Right ventricle myocardium superior (tissue), 1 donor: ENCODE results near the gene ZC3H12C. TPM values are rescaled to one million over a fixed set of nuclear protein-coding genes. Genes with fewer than 3 reads are reported as not detected.

Source experiments
- ATAC-seq: fragments of 200-7000 bp; cut with Tn5 transposase; one replicate; pipeline ENCODE4 v1.9.1; 2020; ENCODE audit warnings: mild to moderate bottlenecking; ENCODE audit not compliant: poor library complexity
- DNase-seq: peaks from one replicate; pipeline ENCODE4 v3.0.0-alpha.2; 2020
- intact Hi-C: fragments of 100-400 bp; cut with DNase I; formaldehyde crosslinking; loops from one replicate; pipeline ENCODE4 v1.11.2; 2022
- total RNA-seq: library from RNA; stranded (reverse); fragmentation: NEBNext Ultra II Directional; extraction: Animal tissue kit (Norgen Biotek cat#: 25700); gene quantifications from one replicate; pipeline ENCODE4 v1.2.1, GENCODE V29; 2021
- donor health status: DM: no; HTN: yes; CAD: no; lungs with severe emphysema.

ZC3H12C gene
- total RNA-seq, 1 donor from 2014 or later: 16.1 TPM

DNA sequence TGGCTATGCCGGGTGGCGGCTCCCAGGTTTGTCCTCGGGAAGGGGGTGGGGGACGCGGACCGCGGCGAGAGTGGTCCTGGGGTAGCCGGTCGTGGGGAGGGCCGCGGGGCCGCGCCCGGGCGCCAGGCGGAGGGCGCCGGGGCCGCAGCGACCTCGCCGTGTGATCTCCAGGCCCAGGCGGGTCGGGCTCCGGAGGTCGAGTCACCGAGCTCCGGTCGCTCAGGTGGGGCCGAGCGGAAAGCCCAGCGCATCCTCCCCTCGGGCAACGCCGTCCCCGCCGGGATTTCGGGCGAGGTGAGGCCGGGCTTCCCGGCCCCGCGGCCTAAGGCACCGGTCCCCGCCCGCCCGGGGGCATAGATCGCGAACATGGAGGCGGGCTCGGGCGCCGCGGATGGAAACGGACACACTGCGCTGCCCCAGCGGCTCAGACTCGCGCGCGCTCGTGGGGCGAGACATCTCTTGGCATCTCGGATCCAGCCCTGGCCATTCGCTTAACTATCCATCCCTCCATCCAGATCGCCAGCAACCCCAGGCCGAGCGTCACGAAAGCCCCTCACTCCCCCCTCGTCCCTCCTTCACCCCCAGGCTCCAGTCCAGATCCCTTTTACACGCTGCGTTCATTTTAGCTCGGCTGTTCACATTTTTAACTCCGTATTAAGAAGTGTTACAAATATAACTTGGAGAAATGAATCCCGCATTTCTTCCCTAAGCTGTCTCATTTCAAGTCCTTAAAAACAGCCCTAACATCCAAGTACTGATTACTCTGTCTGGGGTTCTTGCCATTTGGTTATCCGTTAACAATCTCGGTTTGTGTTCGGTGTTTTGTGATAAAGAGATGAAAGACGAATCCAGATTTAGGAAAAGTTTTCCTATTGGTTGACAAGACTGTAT is 460 bp downstream of the ZC3H12C start:
- intact Hi-C loops: no loop called here
- peak; percentile 76 for DNase-seq
- ATAC-seq: peak; percentile 67

DNA sequence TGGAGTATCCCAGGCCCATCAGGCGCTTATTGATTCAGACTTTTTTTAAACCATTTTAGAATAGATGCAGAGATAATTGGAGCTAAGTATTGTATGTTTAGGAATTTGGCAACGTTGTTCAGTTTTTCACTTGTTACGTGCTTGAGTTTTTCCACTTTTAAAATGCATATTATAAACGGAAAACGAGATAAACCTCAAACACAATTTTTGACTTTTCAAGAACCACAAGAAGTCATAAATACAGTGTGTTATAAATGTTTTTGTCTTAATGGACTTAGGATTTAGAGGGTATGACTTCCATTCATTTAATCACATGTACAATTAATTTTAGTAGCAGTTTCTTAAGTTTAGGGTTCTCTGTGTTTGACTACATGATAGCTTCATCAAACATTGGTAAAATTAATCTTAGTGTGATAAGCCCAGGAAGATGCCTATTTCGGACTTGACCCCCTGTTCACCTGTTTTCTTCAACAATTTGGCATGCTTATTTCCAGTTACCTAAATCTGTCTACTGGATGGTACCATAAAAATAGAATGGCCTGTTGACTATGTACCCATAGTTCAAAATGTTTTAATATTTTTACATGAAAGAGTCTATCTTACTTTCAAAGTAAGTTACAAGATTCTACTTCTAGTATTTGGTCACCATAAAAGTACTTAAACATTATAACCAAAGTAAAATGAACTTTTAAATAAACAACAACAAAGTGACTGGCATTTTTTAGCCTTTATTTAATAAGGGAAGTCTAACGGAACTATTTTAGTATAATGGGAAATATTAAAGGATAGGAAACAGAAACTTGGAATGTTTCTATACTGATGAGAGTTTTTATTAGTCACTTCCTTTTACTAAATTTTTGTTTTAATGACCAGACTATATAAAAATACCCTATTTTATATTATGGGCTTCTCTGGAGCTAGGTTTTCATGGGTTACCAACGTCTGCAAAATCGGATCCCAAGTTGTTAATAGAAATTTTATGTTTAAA is 1.4 kb downstream of the ZC3H12C start:
- ATAC-seq (no peak), DNase-seq (no peak)
- intact Hi-C loops: no loop called here

DNA sequence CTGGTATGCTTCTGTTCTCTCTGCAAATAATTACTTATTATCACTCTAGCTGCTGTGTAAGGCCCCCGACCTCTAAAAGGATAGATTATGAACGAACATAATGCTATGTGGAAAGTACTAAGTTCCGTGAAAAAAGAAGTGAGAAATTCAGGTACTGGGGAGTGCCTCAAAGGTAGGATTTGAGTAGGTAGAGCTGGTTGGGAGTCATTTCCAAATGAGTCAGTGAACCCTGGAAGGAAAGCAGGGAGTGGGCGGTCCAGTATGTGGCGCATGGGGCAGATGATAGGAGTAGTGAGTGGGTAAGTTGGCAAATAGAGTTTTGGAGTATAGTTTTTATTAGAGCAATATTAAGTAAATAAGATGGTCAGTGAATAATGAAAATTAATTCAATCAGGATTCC is 2.4 kb downstream of the ZC3H12C start:
- intact Hi-C loops: no loop called here
- ATAC-seq (no peak), DNase-seq (no peak)

DNA sequence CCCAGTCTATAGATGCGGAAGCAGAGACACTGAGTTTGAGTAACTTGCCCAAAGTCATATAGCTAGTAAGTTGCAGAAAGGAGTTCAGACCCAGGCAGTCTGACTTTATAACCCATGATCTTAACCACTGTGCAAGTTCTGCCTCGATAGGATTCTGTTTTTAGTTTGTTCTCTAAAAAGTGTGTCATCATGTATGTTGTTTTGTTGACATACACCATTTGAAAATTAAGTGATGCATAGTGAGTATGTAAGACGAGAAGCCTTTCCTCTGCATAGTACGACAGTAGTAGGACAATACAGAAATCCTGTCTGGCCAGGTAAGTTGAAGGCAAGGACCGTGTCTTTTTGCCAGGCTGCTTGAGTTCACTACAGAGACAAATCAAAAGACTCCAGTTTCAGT is 3.3 kb downstream of the ZC3H12C start:
- intact Hi-C loops: no loop called here
- no peak for ATAC-seq
- DNase-seq: no peak

DNA sequence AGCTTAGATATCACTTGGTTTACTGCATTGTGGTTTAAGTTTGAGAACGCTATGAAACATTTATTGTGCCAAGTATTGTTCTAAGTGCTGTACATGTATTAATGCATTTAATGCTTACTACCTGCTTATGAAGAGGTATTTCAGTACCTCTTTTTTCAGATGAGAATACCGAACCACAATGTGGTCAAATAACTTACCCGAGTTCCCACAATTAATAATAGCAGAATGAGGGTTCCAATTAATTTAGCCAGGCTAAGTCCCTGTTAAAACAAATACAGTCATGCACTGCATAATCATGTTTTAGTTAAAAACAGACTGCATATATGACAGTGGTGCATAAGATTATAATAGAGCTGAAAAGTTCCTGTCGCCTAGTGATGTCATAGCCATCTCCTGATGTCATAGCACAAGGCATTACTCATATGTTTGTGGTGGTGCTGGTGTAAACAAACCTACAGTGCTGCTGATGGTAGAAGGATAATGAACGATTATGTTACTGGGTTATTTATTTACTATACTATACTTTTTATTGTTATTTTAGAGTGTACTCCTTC is 4.3 kb downstream of the ZC3H12C start:
- intact Hi-C loops: no loop called here
- ATAC-seq (no peak), DNase-seq (no peak)

DNA sequence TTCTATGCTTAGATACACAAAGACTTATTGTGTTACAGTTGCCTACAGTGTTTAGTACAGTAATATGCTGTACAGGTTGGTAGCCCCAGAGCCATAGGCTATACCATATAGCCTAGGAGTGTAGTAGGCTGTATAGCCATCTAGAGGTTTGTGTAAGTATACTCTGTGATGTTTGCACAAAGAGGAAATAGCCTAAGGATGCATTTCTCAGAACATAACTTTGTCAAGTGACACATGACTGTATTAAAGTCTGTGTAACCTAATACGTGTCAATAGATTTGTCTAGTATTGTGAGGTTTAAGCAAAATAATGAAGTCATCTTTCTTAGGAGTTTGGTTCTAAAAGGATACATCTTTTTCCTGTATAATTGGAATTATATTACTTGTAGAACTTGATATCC is 5.5 kb downstream of the ZC3H12C start:
- intact Hi-C loops: no loop called here
- ATAC-seq (no peak), DNase-seq (no peak)

DNA sequence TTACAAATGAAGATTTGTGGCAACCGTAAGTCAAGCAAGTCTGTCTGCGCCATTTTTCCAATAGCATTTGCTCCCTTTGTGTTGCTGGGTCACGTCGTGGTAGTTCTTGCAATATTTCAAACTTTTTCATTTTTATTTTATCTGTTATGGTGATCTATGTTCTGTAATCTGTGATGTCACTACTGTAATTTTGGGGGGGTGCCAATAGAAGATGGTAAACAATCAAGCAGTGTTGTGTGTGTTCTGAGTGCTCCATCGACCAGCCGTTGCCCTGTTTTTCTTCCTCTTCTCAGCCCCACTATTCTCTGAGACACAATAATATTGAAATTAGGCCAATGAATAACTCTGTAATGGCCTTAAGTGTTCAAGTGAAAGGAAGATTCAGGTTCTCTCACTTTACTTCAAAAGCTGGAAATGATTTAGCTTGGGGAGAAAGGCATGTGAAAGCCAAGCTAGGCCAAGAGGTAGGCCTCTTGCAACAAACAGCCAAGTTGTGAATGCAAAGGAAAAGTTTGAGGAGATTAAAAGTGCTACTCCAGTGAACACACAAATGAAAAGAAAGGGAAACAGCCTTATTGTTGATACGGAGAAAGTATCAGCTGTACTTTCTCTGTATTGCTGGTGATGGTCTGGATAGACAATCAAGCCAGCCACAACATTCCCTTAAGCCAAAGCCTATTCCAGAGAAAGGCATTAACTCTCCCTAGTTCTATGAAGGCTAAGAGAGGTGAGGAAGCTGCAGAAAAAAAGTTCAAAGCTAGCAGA is 7.5 kb downstream of the ZC3H12C start:
- no peak for ATAC-seq
- no peak for DNase-seq
- intact Hi-C loops: no loop called here

DNA sequence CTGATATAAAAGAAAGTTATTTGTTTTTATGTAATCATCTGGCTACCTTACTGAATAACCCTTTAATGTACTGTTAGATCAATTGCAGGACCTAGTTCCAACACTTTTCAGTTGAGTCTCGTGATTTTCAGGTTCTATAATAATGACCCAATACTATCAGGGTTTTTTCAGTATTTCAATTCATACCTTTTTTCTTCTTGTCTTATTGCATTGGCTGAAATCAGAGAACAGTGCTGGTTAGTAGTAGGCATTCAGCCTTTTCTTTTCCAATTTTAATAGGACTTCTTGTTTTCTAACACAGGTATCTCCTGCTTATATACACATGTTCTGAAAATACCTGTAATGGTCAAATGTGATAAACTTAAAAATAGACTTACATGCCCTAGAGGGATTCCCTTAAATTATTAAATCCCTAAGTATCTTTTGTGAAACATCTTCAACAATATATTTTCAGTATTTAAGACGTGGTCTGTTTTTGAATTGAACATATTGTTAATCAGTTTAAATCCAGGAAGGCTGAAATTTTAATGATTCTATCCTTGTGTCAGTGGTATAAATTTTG is 13.6 kb downstream of the ZC3H12C start:
- ATAC-seq (no peak), DNase-seq (no peak)
- intact Hi-C loops: no loop called here

DNA sequence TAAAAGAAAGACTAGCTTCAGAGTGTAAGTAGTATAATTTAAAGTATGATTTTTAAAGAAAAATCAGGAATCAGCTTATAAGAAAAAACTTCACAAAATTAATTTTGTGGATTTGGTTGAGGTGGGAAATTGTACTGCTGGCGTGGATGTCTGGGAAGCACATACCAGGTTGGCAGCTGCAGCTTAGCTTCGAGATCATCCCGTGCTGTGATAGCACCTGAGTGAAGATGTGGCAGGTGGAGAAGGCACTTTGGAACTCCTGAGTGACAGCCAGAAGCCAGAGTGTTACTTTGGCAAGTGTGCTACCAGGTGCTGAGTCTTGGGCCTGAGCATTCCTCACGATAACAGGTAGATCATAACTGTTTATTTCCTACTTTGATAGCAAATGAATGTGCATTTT is 17.7 kb downstream of the ZC3H12C start:
- DNase-seq (no peak), ATAC-seq (no peak)
- intact Hi-C loops: no loop called here

DNA sequence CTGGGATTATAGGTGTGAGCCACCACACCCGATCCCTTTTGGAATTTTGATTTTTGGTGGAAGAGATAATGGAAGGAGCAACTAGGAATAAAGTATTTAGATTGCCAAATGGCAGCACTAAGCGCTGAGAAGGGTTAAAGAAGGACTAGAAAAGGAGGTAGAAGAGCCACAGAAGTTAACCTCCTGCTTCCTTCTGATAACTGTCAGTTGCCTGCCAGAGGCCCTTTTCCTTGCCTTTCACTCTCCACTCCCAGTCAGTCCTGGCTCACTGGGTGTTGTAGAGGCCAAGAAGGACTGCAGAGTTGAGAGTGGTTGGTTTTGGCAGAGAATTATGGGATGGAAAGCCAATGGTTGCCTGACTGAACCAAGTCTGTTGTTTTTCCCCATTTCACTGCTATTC is 19.3 kb downstream of the ZC3H12C start:
- DNase-seq: no peak
- intact Hi-C loops: no loop called here
- ATAC-seq: no peak

DNA sequence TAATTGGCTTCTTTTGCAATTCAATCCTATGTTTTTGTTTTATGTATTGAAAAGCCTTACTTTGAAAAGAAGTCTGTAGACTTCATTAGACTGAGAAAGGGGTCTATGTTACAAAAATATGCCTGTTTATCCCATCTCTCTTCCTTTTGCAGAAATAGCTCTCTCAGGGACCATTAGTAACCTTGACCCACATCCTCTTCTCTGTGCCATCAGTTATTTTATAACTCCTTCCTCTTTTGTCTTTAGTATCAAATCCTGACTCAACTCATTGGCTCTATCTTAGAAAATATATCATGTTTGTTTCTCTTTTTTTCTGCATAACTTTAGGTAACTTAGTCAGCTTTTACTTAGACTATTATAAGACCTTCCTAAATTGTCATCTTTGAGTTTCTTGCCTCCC is 20.3 kb downstream of the ZC3H12C start:
- intact Hi-C loops: no loop called here
- no peak for DNase-seq
- ATAC-seq: no peak

DNA sequence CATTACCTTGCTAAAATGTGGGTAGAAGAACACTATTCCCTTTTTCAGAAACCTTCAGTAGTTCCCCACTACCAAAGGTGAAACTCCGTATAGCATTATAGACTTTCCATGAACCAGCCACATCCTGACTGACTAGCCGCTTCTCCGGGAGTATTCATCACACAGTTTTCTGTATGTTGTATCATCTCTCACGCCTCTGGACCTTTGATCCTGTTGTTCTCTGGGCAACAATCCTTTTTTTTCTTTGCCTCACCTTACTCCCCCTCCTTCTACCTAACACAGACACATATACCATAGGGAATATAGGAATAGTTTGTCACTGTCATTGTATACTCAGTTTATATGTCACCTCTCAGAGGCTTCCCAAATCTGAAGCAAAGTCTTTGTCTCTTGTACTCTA is 20.8 kb downstream of the ZC3H12C start:
- DNase-seq: no peak
- intact Hi-C loops: no loop called here
- ATAC-seq: no peak

DNA sequence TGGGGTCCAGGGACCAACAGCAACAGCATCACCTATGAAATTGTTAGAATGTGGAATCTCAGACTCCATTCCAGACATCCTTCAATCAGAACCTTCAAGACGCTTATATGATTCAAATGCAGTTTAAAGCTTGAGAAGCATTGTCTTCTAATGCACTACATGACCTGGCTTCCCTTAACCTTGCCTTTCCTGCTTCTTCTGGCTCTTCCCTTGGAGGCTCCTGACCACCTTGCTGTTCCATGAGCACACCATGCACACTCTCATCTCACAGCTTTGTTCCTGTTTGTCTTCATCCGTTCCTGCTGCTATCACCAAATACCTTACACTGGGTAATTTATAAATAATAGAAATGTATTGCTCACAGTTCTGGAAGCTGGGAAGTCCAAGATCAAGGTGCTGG is 26.1 kb downstream of the ZC3H12C start:
- intact Hi-C loops: no loop called here
- DNase-seq: no peak
- no peak for ATAC-seq

DNA sequence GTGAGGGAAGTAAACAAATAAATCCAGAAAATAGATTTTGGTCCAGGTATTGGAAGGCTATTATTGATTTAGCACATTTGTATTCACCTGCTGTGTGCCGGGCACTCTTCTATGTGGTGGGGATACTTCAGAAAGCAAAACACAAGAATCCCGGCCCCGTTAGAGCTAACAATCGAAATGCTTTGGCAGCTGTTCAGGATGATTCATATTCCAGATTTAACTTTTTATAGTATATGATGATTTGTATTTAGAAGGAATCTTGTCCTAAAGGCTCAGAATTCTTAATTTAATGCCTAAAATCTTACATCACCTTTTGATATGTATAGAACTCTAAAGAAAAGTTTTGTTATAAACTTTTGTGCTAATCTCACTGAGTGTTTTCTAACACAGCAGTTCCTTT is 28.0 kb downstream of the ZC3H12C start:
- intact Hi-C loops: no loop called here
- DNase-seq: no peak
- ATAC-seq: no peak

DNA sequence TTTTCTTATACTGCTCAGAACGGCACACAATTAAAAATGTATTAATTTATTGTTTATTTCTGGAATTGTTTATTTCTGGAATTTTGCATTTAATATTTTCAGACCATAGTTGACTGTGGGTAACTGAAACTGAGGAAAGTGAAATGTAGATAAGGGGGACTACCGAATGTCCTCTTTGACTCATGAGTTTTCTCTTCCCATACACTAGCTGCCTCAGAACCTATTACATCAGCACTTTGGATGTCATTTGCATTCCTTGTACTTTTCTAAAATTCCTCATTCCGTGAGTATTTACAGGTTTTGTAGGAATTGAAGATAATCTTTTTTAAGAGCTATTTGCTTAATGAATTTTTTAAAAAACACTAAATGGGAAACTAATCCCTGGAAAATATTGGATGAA is 29.8 kb downstream of the ZC3H12C start:
- ATAC-seq (no peak), DNase-seq (no peak)
- intact Hi-C loops: no loop called here

DNA sequence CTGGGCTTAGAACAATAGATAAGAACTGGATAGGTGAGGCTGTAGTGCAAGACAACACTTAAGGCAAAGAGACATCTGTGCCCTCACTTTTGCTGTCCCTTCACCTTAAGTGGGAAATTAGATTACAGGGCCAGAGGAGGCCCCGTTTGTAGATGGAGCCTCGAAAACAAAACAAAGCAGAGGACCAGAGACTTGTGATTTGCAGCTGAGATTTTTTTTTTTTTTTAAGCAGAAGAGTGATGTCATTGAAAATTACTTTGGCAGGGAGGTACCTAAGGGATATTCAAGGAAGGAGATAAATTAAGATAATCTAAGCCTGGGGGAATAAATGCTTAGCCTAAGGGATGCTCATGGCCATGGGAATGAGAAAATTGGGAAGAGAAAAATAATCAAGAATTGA is 31.4 kb downstream of the ZC3H12C start:
- DNase-seq (no peak), ATAC-seq (no peak)
- intact Hi-C loops: no loop called here

DNA sequence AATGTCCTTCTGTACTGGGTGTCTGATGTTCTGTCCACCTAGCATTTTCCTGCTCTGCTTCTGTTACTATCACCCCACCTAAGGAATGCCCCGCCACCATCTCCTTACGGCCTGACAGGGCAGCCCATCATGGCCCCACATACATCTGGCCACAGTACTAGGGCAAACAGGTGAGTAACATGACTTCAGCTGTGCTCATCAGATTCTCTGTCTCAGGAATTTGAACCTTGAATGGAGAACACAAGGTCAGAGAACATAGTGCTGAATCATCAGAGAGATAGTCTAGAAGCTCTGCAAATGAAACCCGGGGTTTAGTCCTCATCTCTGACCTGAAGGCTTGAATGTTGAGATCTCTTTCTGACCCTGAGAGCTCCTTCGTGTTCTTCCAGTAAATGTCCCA is 32.4 kb downstream of the ZC3H12C start:
- ATAC-seq: no peak
- no peak for DNase-seq
- intact Hi-C loops: no loop called here

DNA sequence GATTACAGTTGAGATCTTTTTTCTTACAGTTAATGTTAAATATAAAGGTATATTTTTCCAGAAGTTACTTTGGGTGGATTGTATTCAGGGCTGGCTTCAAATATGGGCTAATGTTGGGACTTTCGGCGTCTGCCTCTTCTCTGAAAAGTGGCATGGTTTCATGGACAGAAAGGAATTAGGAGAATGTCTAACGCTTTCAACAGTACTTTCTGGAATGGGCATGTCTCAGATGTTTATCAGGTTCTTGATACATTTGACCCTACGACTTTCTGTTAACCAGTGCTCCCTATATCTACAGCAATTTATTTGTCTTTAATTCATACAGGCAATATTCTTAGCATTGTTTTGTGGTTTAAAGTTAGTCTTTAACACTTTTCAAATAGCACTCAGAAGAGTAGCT is 33.7 kb downstream of the ZC3H12C start:
- intact Hi-C loops: no loop called here

DNA sequence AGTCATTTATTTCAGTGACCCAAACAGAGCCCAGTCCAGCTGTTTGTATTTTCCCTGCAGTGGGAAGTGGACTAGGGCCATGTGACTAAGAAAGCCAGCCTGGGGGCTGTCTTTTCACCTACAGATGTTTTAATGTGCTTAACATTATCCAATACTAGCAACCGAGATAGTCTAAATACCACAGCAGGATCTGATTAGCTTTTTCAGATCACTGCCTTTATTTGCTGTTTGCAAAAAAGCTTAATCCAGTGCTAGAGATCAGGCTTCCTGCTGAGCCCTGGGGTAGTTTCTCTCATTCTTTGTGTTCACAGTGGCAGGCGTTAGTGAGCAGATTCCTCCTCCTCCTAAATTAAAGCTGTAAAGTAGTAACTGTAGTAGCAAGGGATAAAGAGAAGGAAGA is 35.0 kb downstream of the ZC3H12C start:
- intact Hi-C loops: no loop called here
- DNase-seq (no peak), ATAC-seq (no peak)

More for the DNA sequence above, 33.7 kb downstream of the ZC3H12C start:
- ATAC-seq: no peak
- no peak for DNase-seq
